ENCODE measurements around the gene ABLIM3. TPM values are rescaled to one million over a fixed set of nuclear protein-coding genes. Genes with fewer than 3 reads are reported as not detected.

The ABLIM3 gene
- total and polyA plus RNA-seq, 4 donors: 8.0 to 54.2 (median 33.6) TPM

- H3K9ac ChIP-seq (ENCODE audit: insufficient read depth in 1 of 2, low read length in 2 of 2): no peak overlapping the region
- DNase-seq (no peak), ATAC-seq (ENCODE audit: insufficient read depth, low FRiP score) (no peak)
- peaks cover 0 to 17% (median 6%) of the 10 kb centered on the region in 4 donors for H3K36me3 ChIP-seq (ENCODE audit: control insufficient read depth in 4 of 4, insufficient read depth in 4 of 4, low read length in 4 of 4)
- H3K4me3 ChIP-seq: no peak overlapping the region
- TF ChIP-seq CTCF (IDR thresholded peaks at IDR 0.05; ENCODE audit: control extremely low read depth, extremely low read depth): no peak
- H3K27ac ChIP-seq (ENCODE audit: low read depth in 1 of 2, low read length in 1 of 2): no peak overlapping the region
- H3K27me3 ChIP-seq (ENCODE audit: control insufficient read depth in 3 of 3, insufficient read depth in 3 of 3, low read length in 2 of 3): no peaks in the 10 kb centered on the region
- WGBS, 2 donors: 86 to 93% methylated on average over 10 of the region's 10 CpGs
- no peaks in the 10 kb centered on the region for H3K4me1 ChIP-seq (ENCODE audit: control insufficient read depth in 5 of 5, insufficient read depth in 5 of 5, low read length in 5 of 5)
- H3K9me3 ChIP-seq (ENCODE audit: control insufficient read depth in 4 of 4, insufficient read depth in 3 of 4, low read length in 3 of 4): peaks cover 0 to 2% (median 0%) of the 10 kb centered on the region in 4 donors
These were observed 116.8 kb downstream of the ABLIM3 start for GRCh38 chr5:149257889-149258705.

- TF ChIP-seq CTCF (IDR thresholded peaks at IDR 0.05; ENCODE audit: control extremely low read depth, extremely low read depth): no peak
- 91 to 100% methylated on average over 1 of the region's 1 CpG for WGBS, 2 donors
These were observed 119.5 kb downstream of the ABLIM3 start for GRCh38 chr5:149260761-149261160.

GRCh38 chr5:149261246-149261645 lies 120.0 kb downstream of the ABLIM3 start:
- DNase-seq: no peak
- no peak for ATAC-seq (ENCODE audit: insufficient read depth, low FRiP score)
- H3K9ac ChIP-seq (ENCODE audit: insufficient read depth in 1 of 2, low read length in 2 of 2): no peak overlapping the region
- no peaks in the 10 kb centered on the region for H3K4me1 ChIP-seq (ENCODE audit: control insufficient read depth in 5 of 5, insufficient read depth in 5 of 5, low read length in 5 of 5)
- H3K36me3 ChIP-seq (ENCODE audit: control insufficient read depth in 4 of 4, insufficient read depth in 4 of 4, low read length in 4 of 4): peaks cover 0 to 3% (median 0%) of the 10 kb centered on the region in 4 donors
- H3K27me3 ChIP-seq (ENCODE audit: control insufficient read depth in 3 of 3, insufficient read depth in 3 of 3, low read length in 2 of 3): peaks cover 0 to 8% (median 0%) of the 10 kb centered on the region in 3 donors
- H3K4me3 ChIP-seq: no peak overlapping the region
- peaks cover 0 to 2% (median 0%) of the 10 kb centered on the region in 4 donors for H3K9me3 ChIP-seq (ENCODE audit: control insufficient read depth in 4 of 4, insufficient read depth in 3 of 4, low read length in 3 of 4)
- no peak overlapping the region for H3K27ac ChIP-seq (ENCODE audit: low read depth in 1 of 2, low read length in 1 of 2)
- no peak for TF ChIP-seq CTCF (IDR thresholded peaks at IDR 0.05; ENCODE audit: control extremely low read depth, extremely low read depth)
- WGBS, 2 donors: 53 to 65% methylated on average over 7 of the region's 7 CpGs

More at GRCh38 chr5:149260761-149261160, 119.5 kb downstream of the ABLIM3 start:
- H3K9me3 ChIP-seq (ENCODE audit: control insufficient read depth in 4 of 4, insufficient read depth in 3 of 4, low read length in 3 of 4): peaks cover 0 to 2% (median 0%) of the 10 kb centered on the region in 4 donors
- peaks cover 0 to 3% (median 2%) of the 10 kb centered on the region in 4 donors for H3K36me3 ChIP-seq (ENCODE audit: control insufficient read depth in 4 of 4, insufficient read depth in 4 of 4, low read length in 4 of 4)
- DNase-seq: no peak
- no peak overlapping the region for H3K4me3 ChIP-seq
- H3K27ac ChIP-seq (ENCODE audit: low read depth in 1 of 2, low read length in 1 of 2): no peak overlapping the region
- H3K9ac ChIP-seq (ENCODE audit: insufficient read depth in 1 of 2, low read length in 2 of 2): no peak overlapping the region
- H3K27me3 ChIP-seq (ENCODE audit: control insufficient read depth in 3 of 3, insufficient read depth in 3 of 3, low read length in 2 of 3): peaks cover 0 to 8% (median 0%) of the 10 kb centered on the region in 3 donors
- H3K4me1 ChIP-seq (ENCODE audit: control insufficient read depth in 5 of 5, insufficient read depth in 5 of 5, low read length in 5 of 5): no peaks in the 10 kb centered on the region
- no peak for ATAC-seq (ENCODE audit: insufficient read depth, low FRiP score)
